BE2C (cell line): Measurements from ENCODE around the gene PTPN11. TPM values are rescaled to one million over a fixed set of nuclear protein-coding genes. Genes with fewer than 3 reads are reported as not detected.

Experiments used
- DNase-seq: peaks from one replicate; pipeline ENCODE4 v3.0.0-alpha.2; 2020
- H3K27me3 ChIP-seq: fragments of 250-450 bp; sonication (Bioruptor Pico); 2 replicates; pipeline ENCODE4 v1.5.1; 2020; ENCODE audit warnings: mild to moderate bottlenecking
- H3K36me3 ChIP-seq: fragments of 250-450 bp; sonication (Bioruptor Pico); 2 replicates; pipeline ENCODE4 v1.5.1; 2020; ENCODE audit warnings: mild to moderate bottlenecking
- H3K4me1 ChIP-seq: fragments of 250-450 bp; sonication (Bioruptor Pico); 2 replicates; pipeline ENCODE4 v1.5.1; 2020
- H3K4me3 ChIP-seq: 2 replicates; pipeline ENCODE4 v1.5.1; 2011; ENCODE audit warnings: low read depth, low read length
- H3K9me3 ChIP-seq: fragments of 250-450 bp; sonication (Bioruptor Pico); 2 replicates; pipeline ENCODE4 v1.5.1; 2020
- polyA plus RNA-seq: library from polyadenylated mRNA; unstranded; fragments of >200 nt; gene quantifications from one replicate; pipeline ENCODE4 v1.2.1, GENCODE V29; 2012; ENCODE audit warnings: low read depth, missing spikeins; ENCODE audit not compliant: insufficient read length, insufficient read depth
- TF ChIP-seq, protein P1 (sequence below): IDR thresholded peaks from 2 replicates; pipeline ENCODE4 v1.5.1; 2012; ENCODE audit warnings: mild to moderate bottlenecking, low read depth, low read length

The PTPN11 gene
- polyA plus RNA-seq = 43.4 TPM

DNA sequence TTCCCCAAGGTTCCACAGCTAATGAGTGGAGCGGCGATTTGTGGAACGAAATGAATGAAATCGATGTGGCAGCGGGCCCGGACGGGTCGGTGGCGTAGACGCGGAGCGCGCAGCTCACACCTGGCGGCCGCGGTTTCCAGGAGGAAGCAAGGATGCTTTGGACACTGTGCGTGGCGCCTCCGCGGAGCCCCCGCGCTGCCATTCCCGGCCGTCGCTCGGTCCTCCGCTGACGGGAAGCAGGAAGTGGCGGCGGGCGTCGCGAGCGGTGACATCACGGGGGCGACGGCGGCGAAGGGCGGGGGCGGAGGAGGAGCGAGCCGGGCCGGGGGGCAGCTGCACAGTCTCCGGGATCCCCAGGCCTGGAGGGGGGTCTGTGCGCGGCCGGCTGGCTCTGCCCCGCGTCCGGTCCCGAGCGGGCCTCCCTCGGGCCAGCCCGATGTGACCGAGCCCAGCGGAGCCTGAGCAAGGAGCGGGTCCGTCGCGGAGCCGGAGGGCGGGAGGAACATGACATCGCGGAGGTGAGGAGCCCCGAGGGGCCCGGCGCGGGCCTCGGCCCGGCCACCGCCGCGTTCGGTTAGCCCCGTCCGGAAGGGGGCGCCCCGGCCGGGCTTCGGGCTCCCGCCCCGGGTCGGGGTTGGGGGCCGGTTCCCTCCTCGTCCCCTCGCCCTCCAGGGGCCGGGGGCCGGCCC lies at the start of gene PTPN11:
Gene PTPN11, plus strand, starts transcription at position 340 of the 689 bp plus-strand sequence. Its CDS starts 165 bp downstream, at position 505.
- TF ChIP-seq, protein P1, sequence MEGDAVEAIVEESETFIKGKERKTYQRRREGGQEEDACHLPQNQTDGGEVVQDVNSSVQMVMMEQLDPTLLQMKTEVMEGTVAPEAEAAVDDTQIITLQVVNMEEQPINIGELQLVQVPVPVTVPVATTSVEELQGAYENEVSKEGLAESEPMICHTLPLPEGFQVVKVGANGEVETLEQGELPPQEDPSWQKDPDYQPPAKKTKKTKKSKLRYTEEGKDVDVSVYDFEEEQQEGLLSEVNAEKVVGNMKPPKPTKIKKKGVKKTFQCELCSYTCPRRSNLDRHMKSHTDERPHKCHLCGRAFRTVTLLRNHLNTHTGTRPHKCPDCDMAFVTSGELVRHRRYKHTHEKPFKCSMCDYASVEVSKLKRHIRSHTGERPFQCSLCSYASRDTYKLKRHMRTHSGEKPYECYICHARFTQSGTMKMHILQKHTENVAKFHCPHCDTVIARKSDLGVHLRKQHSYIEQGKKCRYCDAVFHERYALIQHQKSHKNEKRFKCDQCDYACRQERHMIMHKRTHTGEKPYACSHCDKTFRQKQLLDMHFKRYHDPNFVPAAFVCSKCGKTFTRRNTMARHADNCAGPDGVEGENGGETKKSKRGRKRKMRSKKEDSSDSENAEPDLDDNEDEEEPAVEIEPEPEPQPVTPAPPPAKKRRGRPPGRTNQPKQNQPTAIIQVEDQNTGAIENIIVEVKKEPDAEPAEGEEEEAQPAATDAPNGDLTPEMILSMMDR = peak; percentile 34
- DNase-seq = peak; percentile 92
- H3K9me3 ChIP-seq = no peaks in the 10 kb centered on the region
- no peaks in the 10 kb centered on the region for H3K4me1 ChIP-seq
- no peaks in the 10 kb centered on the region for H3K27me3 ChIP-seq
- no peaks in the 10 kb centered on the region for H3K36me3 ChIP-seq
- H3K4me3 ChIP-seq = peak within 1 kb of the TSS; percentile 98

DNA sequence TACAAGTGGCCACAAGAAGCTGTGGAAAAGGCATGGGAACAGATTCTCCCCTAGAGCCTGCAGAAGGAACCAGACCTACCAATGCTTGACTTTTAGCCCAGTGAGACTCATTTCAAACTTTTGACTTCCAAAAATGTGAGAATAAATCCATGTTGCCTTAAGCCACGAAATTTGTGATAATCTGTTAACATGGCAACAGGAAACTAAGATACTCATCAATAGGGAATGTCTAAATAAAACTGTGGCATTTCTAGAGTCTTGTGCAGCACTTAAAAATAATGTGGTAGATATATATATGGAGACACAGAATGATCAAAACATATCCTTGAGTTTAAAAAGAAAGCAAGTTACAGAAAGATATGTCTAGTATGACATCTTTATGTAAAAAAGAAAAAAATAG lies 48.5 kb upstream of the PTPN11 start:
- H3K4me1 ChIP-seq = no peaks in the 10 kb centered on the region
- no peak overlapping the region for H3K4me3 ChIP-seq
- no peaks in the 10 kb centered on the region for H3K36me3 ChIP-seq
- no peak for DNase-seq
- H3K9me3 ChIP-seq = no peaks in the 10 kb centered on the region; the same call in 1 of the 2 replicates
- TF ChIP-seq, protein P1 = no peak
- no peaks in the 10 kb centered on the region for H3K27me3 ChIP-seq

DNA sequence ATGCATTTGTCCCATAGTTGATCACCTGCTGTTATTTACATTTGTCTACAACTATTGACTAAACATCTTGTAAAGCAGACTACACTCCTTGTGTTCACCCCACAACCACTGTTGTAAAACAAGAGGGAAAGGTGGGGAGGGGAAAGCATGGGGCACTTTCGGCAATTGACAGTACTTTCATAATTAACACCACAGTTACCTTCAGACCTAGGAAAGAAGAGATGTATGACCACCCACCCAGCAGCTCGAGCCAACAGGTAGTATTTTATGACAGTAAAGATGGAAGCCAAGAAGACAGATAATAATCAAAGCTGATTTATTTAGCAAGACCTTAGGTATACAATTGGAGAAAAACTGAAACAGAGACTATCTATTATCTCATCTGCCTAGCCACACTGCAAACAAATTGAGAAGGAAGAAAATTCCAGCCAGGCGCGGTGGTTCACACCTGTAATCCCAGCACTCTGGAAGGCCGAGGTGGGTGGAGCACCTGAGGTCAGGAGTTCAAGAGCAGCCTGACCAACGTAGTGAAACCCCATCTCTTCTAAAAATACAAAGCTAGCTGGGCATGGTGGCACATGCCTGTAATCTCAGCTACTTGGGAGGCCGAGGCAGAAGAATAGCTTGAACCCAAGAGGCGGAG lies 47.8 kb upstream of the PTPN11 start:
- DNase-seq = no peak
- no peaks in the 10 kb centered on the region for H3K4me1 ChIP-seq
- H3K27me3 ChIP-seq = no peaks in the 10 kb centered on the region
- no peak overlapping the region for H3K4me3 ChIP-seq
- no peaks in the 10 kb centered on the region for H3K36me3 ChIP-seq
- H3K9me3 ChIP-seq = no peaks in the 10 kb centered on the region; the same call in 1 of the 2 replicates
- TF ChIP-seq, protein P1 = no peak

GRCh38 chr12:112374166-112374740 lies 44.5 kb upstream of the PTPN11 start:
- H3K9me3 ChIP-seq = no peaks in the 10 kb centered on the region; the same call in 1 of the 2 replicates
- DNase-seq = no peak
- no peaks in the 10 kb centered on the region for H3K27me3 ChIP-seq
- TF ChIP-seq, protein P1 = no peak
- H3K4me3 ChIP-seq = no peak overlapping the region
- no peaks in the 10 kb centered on the region for H3K36me3 ChIP-seq
- no peaks in the 10 kb centered on the region for H3K4me1 ChIP-seq

GRCh38 chr12:112375105-112375504 lies 43.6 kb upstream of the PTPN11 start:
- Histone ChIP-seq H3K9me3 (no peaks in the 10 kb centered on the region; the same call in 1 of the 2 replicates), H3K4me3 (no peak overlapping the region), H3K27me3 (no peaks in the 10 kb centered on the region), H3K4me1 (no peaks in the 10 kb centered on the region), H3K36me3 (no peaks in the 10 kb centered on the region)
- TF ChIP-seq, protein P1 = no peak
- DNase-seq = no peak
